ENCODE results near the gene RPL10A. TPM values are rescaled to one million over a fixed set of nuclear protein-coding genes. Genes with fewer than 3 reads are reported as not detected.

The RPL10A gene
- total and polyA plus RNA-seq, 2 of the 13 experiments (the other 11 are each of a cell fraction or from before 2014, with no cell fraction given), result 1,854 to 2,726 TPM

DNA sequence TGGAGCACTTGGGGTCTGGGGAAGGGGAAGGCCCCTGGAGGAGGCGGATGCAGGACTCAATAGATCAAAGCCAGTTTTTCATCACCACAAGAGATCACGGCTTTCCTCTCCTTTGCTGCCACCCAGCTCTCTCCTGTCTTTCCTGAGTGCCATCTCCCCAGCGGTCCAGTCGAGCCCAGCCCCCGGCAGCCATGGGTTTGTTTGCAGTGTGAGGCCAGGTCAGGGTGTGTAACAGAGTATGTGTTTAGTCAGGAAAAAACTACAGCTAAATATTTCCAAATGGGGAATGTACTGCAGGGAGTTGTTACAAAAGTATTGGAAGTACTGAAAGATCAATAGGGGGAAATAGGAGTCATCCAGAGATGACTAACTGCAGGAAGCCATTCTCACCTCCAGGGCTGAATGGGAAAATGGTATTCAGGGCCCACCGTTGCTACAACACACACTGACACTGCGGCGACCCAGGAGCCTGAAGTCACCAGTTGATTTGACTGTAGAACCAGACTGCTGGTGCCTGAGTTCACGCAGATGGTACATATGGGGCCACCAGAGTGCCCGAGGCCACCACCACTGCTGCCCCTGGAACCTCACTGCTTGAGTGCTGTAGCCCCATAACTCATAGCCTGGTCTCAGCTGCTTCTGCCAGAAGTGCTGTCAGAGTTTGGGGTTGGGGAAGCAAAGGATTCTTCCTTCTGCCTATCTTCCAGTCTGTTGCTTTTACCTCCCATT is 39.6 kb upstream of the RPL10A start (continued):
- TF ChIP-seq RFXANK (CRISPR knock-in tag; IDR thresholded peaks at IDR 0.05), result no peak
- TF ChIP-seq NFE2 (CRISPR knock-in tag; IDR thresholded peaks at IDR 0.05), result no peak
- TF ChIP-seq, protein P1, sequence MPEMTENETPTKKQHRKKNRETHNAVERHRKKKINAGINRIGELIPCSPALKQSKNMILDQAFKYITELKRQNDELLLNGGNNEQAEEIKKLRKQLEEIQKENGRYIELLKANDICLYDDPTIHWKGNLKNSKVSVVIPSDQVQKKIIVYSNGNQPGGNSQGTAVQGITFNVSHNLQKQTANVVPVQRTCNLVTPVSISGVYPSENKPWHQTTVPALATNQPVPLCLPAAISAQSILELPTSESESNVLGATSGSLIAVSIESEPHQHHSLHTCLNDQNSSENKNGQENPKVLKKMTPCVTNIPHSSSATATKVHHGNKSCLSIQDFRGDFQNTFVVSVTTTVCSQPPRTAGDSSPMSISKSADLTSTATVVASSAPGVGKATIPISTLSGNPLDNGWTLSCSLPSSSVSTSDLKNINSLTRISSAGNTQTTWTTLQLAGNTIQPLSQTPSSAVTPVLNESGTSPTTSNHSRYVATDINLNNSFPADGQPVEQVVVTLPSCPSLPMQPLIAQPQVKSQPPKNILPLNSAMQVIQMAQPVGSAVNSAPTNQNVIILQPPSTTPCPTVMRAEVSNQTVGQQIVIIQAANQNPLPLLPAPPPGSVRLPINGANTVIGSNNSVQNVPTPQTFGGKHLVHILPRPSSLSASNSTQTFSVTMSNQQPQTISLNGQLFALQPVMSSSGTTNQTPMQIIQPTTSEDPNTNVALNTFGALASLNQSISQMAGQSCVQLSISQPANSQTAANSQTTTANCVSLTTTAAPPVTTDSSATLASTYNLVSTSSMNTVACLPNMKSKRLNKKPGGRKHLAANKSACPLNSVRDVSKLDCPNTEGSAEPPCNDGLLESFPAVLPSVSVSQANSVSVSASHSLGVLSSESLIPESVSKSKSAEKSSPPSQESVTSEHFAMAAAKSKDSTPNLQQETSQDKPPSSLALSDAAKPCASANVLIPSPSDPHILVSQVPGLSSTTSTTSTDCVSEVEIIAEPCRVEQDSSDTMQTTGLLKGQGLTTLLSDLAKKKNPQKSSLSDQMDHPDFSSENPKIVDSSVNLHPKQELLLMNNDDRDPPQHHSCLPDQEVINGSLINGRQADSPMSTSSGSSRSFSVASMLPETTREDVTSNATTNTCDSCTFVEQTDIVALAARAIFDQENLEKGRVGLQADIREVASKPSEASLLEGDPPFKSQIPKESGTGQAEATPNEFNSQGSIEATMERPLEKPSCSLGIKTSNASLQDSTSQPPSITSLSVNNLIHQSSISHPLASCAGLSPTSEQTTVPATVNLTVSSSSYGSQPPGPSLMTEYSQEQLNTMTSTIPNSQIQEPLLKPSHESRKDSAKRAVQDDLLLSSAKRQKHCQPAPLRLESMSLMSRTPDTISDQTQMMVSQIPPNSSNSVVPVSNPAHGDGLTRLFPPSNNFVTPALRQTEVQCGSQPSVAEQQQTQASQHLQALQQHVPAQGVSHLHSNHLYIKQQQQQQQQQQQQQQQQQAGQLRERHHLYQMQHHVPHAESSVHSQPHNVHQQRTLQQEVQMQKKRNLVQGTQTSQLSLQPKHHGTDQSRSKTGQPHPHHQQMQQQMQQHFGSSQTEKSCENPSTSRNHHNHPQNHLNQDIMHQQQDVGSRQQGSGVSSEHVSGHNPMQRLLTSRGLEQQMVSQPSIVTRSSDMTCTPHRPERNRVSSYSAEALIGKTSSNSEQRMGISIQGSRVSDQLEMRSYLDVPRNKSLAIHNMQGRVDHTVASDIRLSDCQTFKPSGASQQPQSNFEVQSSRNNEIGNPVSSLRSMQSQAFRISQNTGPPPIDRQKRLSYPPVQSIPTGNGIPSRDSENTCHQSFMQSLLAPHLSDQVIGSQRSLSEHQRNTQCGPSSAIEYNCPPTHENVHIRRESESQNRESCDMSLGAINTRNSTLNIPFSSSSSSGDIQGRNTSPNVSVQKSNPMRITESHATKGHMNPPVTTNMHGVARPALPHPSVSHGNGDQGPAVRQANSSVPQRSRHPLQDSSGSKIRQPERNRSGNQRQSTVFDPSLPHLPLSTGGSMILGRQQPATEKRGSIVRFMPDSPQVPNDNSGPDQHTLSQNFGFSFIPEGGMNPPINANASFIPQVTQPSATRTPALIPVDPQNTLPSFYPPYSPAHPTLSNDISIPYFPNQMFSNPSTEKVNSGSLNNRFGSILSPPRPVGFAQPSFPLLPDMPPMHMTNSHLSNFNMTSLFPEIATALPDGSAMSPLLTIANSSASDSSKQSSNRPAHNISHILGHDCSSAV (CRISPR knock-in tag; IDR thresholded peaks at IDR 0.05; ENCODE audit: borderline replicate concordance), result no peak
- no peak for TF ChIP-seq IKZF1 (IDR thresholded peaks at IDR 0.05)
- TF ChIP-seq, protein P2, sequence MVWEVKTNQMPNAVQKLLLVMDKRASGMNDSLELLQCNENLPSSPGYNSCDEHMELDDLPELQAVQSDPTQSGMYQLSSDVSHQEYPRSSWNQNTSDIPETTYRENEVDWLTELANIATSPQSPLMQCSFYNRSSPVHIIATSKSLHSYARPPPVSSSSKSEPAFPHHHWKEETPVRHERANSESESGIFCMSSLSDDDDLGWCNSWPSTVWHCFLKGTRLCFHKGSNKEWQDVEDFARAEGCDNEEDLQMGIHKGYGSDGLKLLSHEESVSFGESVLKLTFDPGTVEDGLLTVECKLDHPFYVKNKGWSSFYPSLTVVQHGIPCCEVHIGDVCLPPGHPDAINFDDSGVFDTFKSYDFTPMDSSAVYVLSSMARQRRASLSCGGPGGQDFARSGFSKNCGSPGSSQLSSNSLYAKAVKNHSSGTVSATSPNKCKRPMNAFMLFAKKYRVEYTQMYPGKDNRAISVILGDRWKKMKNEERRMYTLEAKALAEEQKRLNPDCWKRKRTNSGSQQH (CRISPR knock-in tag; IDR thresholded peaks at IDR 0.05; ENCODE audit: low read depth), result peak; percentile 83; the same call in 1 of the 2 replicates
- TF ChIP-seq, protein P3, sequence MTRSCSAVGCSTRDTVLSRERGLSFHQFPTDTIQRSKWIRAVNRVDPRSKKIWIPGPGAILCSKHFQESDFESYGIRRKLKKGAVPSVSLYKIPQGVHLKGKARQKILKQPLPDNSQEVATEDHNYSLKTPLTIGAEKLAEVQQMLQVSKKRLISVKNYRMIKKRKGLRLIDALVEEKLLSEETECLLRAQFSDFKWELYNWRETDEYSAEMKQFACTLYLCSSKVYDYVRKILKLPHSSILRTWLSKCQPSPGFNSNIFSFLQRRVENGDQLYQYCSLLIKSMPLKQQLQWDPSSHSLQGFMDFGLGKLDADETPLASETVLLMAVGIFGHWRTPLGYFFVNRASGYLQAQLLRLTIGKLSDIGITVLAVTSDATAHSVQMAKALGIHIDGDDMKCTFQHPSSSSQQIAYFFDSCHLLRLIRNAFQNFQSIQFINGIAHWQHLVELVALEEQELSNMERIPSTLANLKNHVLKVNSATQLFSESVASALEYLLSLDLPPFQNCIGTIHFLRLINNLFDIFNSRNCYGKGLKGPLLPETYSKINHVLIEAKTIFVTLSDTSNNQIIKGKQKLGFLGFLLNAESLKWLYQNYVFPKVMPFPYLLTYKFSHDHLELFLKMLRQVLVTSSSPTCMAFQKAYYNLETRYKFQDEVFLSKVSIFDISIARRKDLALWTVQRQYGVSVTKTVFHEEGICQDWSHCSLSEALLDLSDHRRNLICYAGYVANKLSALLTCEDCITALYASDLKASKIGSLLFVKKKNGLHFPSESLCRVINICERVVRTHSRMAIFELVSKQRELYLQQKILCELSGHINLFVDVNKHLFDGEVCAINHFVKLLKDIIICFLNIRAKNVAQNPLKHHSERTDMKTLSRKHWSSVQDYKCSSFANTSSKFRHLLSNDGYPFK (CRISPR knock-in tag; IDR thresholded peaks at IDR 0.05; ENCODE audit: borderline replicate concordance), result peak; percentile 19; the same call in 1 of the 2 replicates
- TF ChIP-seq ZMYM3 (CRISPR knock-in tag; IDR thresholded peaks at IDR 0.05), result no peak; the same call in 1 of the 2 replicates
- no peak for TF ChIP-seq CREB1 (IDR thresholded peaks at IDR 0.05)
- peak; percentile 18; the same call in 1 of the 2 replicates for TF ChIP-seq CREB1 (CRISPR knock-in tag; IDR thresholded peaks at IDR 0.05)
- peak; percentile 54; the same call in 1 of the 2 replicates for TF ChIP-seq ETV5 (CRISPR knock-in tag; IDR thresholded peaks at IDR 0.05; ENCODE audit: borderline replicate concordance)
- 0 out of 2 replicates have a peak, but pooled peaks have one; percentile 62 for TF ChIP-seq ZNF34 (CRISPR knock-in tag; IDR thresholded peaks at IDR 0.05; ENCODE audit: borderline replicate concordance)
- TF ChIP-seq THAP11 (CRISPR knock-in tag; IDR thresholded peaks at IDR 0.05), result peak; percentile 33; the same call in 1 of the 2 replicates
- no peak; the same call in none of the 2 replicates for TF ChIP-seq IRF2 (CRISPR knock-in tag; IDR thresholded peaks at IDR 0.05)
- TF ChIP-seq, protein P4, sequence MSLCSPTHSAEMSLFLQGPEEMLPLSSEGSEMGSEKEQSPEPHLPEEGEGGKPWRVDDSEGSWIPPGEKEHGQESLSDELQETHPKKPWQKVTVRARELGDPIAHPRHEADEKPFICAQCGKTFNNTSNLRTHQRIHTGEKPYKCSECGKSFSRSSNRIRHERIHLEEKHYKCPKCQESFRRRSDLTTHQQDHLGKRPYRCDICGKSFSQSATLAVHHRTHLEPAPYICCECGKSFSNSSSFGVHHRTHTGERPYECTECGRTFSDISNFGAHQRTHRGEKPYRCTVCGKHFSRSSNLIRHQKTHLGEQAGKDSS (CRISPR knock-in tag; IDR thresholded peaks at IDR 0.05; ENCODE audit: borderline replicate concordance, low read depth), result no peak
- TF ChIP-seq, protein P5, sequence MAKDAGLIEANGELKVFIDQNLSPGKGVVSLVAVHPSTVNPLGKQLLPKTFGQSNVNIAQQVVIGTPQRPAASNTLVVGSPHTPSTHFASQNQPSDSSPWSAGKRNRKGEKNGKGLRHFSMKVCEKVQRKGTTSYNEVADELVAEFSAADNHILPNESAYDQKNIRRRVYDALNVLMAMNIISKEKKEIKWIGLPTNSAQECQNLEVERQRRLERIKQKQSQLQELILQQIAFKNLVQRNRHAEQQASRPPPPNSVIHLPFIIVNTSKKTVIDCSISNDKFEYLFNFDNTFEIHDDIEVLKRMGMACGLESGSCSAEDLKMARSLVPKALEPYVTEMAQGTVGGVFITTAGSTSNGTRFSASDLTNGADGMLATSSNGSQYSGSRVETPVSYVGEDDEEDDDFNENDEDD (CRISPR knock-in tag; IDR thresholded peaks at IDR 0.05; ENCODE audit: borderline replicate concordance), result no peak
